ENCODE data around the gene PAH. TPM values are rescaled to one million over a fixed set of nuclear protein-coding genes. Genes with fewer than 3 reads are reported as not detected.
A peak's percentile ranks its signal among the peaks of the same experiment; 100 is the strongest.

The PAH gene
- total and polyA plus RNA-seq, 2 donors from 2014 or later: 8.7 to 193 TPM

DNA sequence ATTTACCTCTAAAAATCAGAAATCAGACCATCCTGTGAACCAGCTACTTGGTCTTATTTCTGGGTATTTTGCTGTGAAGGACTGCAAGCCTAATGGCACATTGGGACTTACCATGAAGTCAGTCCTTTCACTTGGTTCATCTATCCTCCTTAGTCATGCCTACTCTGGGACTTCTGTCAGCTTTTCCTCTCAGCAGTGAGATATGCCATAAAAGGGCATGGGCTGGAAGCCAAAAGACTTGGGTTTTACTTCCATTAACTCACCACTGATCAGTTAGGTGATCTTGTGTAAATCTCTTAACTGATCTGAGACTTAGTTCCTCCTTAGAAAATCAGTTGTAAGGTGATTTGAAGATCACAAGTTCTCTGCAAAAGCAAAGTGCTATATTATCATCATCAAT, 116.5 kb downstream of the PAH start:
- DNase-seq (no peak), FAIRE-seq (no peak)
- Histone ChIP-seq H3K9ac (ENCODE audit: low read length in 3 of 3) (no peak overlapping the region), H3K27ac (ENCODE audit: low read depth in 2 of 2, low read length in 2 of 2) (no peak overlapping the region), H3K9me3 (ENCODE audit: control insufficient read depth in 2 of 3, insufficient read depth in 1 of 3, low read length in 3 of 3) (no peaks in the 10 kb centered on the region), H3K27me3 (ENCODE audit: control insufficient read depth, insufficient read depth, low read length) (no peaks in the 10 kb centered on the region), H3K36me3 (ENCODE audit: control insufficient read depth in 2 of 3, insufficient read depth in 3 of 3, low read length in 3 of 3) (no peaks in the 10 kb centered on the region), H3K4me3 (ENCODE audit: low read length in 3 of 3) (no peak overlapping the region), H3K4me1 (ENCODE audit: control insufficient read depth in 2 of 3, insufficient read depth in 2 of 3, low read depth in 1 of 3, low read length in 3 of 3) (no peaks in the 10 kb centered on the region)
- intact Hi-C loops (cut with DNase I): no loop called here
- TF ChIP-seq, protein P1, sequence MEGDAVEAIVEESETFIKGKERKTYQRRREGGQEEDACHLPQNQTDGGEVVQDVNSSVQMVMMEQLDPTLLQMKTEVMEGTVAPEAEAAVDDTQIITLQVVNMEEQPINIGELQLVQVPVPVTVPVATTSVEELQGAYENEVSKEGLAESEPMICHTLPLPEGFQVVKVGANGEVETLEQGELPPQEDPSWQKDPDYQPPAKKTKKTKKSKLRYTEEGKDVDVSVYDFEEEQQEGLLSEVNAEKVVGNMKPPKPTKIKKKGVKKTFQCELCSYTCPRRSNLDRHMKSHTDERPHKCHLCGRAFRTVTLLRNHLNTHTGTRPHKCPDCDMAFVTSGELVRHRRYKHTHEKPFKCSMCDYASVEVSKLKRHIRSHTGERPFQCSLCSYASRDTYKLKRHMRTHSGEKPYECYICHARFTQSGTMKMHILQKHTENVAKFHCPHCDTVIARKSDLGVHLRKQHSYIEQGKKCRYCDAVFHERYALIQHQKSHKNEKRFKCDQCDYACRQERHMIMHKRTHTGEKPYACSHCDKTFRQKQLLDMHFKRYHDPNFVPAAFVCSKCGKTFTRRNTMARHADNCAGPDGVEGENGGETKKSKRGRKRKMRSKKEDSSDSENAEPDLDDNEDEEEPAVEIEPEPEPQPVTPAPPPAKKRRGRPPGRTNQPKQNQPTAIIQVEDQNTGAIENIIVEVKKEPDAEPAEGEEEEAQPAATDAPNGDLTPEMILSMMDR (IDR thresholded peaks at IDR 0.05; ENCODE audit: borderline replicate concordance, extremely low read depth, insufficient read depth): no peak

DNA sequence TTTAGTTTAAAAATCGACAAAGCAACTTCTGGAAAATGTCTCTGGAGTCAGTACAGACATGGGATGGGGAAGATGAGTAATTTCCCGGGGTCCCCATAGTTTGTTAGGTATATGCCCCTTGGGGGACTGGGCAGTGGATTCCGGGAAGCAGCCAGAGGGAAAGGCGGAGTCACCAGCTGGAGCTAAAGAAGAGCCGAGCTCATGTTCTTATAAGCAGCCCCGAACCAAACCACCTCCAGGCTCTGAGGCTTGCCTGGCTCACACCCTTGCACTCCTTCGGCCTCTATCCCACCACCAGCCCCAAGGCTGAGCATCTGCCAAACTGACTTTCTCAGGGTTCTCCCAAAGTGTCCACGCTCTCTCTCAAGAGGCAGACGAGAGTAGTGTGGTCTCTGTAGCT, 117.8 kb downstream of the PAH start:
- TF ChIP-seq, protein P1 (IDR thresholded peaks at IDR 0.05; ENCODE audit: borderline replicate concordance, extremely low read depth, insufficient read depth): no peak
- Histone ChIP-seq H3K4me3 (ENCODE audit: low read length in 3 of 3) (no peak overlapping the region), H3K9me3 (ENCODE audit: control insufficient read depth in 2 of 3, insufficient read depth in 1 of 3, low read length in 3 of 3) (no peaks in the 10 kb centered on the region), H3K36me3 (ENCODE audit: control insufficient read depth in 2 of 3, insufficient read depth in 3 of 3, low read length in 3 of 3) (no peaks in the 10 kb centered on the region), H3K4me1 (ENCODE audit: control insufficient read depth in 2 of 3, insufficient read depth in 2 of 3, low read depth in 1 of 3, low read length in 3 of 3) (no peaks in the 10 kb centered on the region), H3K9ac (ENCODE audit: low read length in 3 of 3) (no peak overlapping the region), H3K27ac (ENCODE audit: low read depth in 2 of 2, low read length in 2 of 2) (no peak overlapping the region), H3K27me3 (ENCODE audit: control insufficient read depth, insufficient read depth, low read length) (no peaks in the 10 kb centered on the region)
- DNase-seq: no peak
- FAIRE-seq: no peak
- intact Hi-C loops (cut with DNase I): no loop called here

DNA sequence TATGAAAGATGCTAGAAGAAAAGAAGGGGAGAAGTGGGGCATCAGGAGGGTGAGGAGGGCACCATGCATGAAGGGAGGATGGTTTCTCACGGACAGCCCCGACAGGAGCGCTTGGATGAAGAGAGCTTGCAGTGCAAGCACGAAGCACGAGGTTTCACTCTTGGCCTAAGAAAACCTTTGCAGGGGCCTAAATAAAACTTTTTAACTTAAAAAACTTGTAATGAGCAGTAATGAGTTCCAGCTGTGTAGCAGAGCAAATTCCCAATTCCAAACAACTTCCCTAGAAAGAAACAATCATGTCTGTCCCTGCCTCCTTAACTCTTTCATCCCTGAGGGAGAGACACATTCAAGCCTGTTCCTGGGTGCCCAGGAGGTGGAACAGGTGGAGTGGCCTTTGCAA, 119.5 kb downstream of the PAH start:
- Histone ChIP-seq H3K27me3 (ENCODE audit: control insufficient read depth, insufficient read depth, low read length) (no peaks in the 10 kb centered on the region), H3K27ac (ENCODE audit: low read depth in 2 of 2, low read length in 2 of 2) (no peak overlapping the region), H3K9ac (ENCODE audit: low read length in 3 of 3) (no peak overlapping the region), H3K4me1 (ENCODE audit: control insufficient read depth in 2 of 3, insufficient read depth in 2 of 3, low read depth in 1 of 3, low read length in 3 of 3) (no peaks in the 10 kb centered on the region), H3K36me3 (ENCODE audit: control insufficient read depth in 2 of 3, insufficient read depth in 3 of 3, low read length in 3 of 3) (no peaks in the 10 kb centered on the region), H3K9me3 (ENCODE audit: control insufficient read depth in 2 of 3, insufficient read depth in 1 of 3, low read length in 3 of 3) (no peaks in the 10 kb centered on the region), H3K4me3 (ENCODE audit: low read length in 3 of 3) (no peak overlapping the region)
- DNase-seq (peak in 2 of 5 donors; percentile 9 to 53), FAIRE-seq (no peak)
- TF ChIP-seq, protein P1 (IDR thresholded peaks at IDR 0.05; ENCODE audit: borderline replicate concordance, extremely low read depth, insufficient read depth): no peak
- intact Hi-C loops (cut with DNase I): no loop called here

DNA sequence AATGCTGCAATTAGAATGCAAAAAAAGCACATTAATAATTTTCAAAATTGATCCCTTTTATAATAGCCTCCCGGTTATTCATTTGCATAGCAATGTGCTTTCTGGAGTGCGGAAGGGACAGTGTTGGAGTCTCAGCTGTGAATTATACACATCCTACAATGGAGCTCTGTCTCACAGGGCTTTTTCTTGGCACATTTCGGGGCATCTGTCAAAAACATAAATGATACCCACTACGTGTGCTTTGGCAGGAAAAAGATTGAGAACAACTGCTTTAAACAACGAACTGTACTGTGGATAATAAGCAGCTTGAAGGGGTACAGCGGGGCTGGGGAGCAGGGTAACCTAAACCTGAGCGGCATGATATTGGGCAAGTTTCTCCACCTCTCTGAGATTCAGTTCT, 123.1 kb downstream of the PAH start:
- Histone ChIP-seq H3K27ac (ENCODE audit: low read depth in 2 of 2, low read length in 2 of 2) (no peak overlapping the region), H3K4me3 (ENCODE audit: low read length in 3 of 3) (no peak overlapping the region), H3K4me1 (ENCODE audit: control insufficient read depth in 2 of 3, insufficient read depth in 2 of 3, low read depth in 1 of 3, low read length in 3 of 3) (no peaks in the 10 kb centered on the region), H3K9me3 (ENCODE audit: control insufficient read depth in 2 of 3, insufficient read depth in 1 of 3, low read length in 3 of 3) (no peaks in the 10 kb centered on the region), H3K9ac (ENCODE audit: low read length in 3 of 3) (no peak overlapping the region), H3K36me3 (ENCODE audit: control insufficient read depth in 2 of 3, insufficient read depth in 3 of 3, low read length in 3 of 3) (no peaks in the 10 kb centered on the region), H3K27me3 (ENCODE audit: control insufficient read depth, insufficient read depth, low read length) (no peaks in the 10 kb centered on the region)
- DNase-seq: no peak
- intact Hi-C loops (cut with DNase I): no loop called here
- TF ChIP-seq, protein P1 (IDR thresholded peaks at IDR 0.05; ENCODE audit: borderline replicate concordance, extremely low read depth, insufficient read depth): no peak
- no peak for FAIRE-seq
